ENCODE measurements around the gene NDRG2. TPM values are rescaled to one million over a fixed set of nuclear protein-coding genes. Genes with fewer than 3 reads are reported as not detected.

The NDRG2 gene
- 0.22 TPM in 1 of 2 replicates, not detected in the other for total RNA-seq

DNA sequence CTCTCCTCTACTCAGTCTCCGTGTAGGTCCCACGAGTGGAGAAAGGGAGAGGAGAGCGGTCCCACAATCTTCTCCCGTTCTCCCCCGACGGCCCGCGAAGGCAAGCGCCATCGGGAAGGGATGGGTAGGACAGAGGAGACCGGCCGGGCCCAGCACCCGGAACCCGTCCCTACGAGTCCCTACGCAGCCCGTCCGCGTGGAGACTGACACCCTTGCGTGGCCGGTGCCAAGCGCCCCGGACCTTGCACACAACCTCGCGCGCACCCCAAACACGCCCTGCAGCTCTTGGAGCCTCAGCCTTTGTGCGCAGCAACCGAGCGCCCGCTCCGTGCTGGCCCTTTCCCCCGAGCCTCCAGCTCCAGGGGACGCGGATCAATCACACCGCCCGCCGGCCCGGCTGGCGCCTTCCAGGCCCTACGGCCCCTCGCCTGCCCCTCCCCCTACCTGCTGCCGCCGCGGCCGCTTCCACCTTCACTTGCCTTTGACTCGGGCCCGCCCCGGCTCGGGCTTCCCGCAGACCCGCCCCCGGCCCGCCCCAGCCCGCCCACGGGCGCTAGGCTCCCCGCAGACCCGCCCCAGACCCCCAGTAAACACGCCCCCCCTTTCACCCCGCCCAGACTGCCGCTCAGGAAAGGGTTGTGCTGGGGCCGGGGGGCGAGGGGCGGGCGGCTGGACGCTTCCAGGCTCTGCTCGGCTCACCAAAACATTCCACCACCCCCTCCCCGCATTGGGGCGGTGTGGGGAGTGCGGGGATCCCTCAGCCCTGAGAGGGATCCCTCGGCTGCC lies at the start of gene NDRG2:
NDRG2 (minus strand) TSS at position 477 of the 786 bp plus-strand sequence. CDS start 1,746 bp downstream, outside the sequence.

GRCh38 chr14:21070083-21070609 lies 45.3 kb upstream of the NDRG2 start, which contains the start of gene ARHGEF40:
TSS of gene ARHGEF40 (plus strand) at chr14:21070304. CDS start at chr14:21070397, 93 bp downstream.

DNA sequence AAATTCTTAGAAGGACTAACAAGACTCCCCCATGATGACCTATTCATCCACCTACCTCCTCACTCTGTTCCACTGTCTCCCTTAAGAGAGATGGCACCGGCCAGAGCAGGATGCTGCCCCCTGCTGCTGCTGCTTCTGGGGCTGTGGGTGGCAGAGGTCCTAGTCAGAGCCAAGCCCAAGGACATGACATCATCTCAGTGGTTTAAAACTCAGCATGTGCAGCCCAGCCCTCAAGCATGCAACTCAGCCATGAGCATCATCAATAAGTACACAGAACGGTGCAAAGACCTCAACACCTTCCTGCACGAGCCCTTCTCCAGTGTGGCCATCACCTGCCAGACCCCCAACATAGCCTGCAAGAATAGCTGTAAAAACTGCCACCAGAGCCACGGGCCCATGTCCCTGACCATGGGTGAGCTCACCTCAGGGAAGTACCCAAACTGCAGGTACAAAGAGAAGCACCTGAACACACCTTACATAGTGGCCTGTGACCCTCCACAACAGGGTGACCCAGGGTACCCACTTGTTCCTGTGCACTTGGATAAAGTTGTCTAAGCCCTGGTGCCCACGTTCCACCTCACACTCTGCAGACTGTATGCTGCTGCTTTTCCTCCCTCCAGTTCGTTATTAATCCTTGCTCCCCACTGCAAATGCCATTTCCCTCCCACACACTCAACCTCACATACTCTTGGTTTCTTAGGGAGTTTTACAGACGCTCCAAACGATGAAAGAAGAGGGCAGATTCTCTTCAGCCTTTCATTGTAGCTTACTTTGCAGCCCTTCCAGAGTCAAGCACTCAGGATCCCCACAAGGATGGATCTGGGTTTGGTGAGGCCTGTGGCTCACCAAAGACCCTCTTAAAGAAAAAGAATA lies 33.2 kb upstream of the NDRG2 start, which contains the start of gene RNASE8:
RNASE8 (plus strand) TSS at position 20 of the 873 bp plus-strand sequence; CDS start at position 91, 71 bp downstream.

GRCh38 chr14:21041676-21042433 lies 17.0 kb upstream of the NDRG2 start, which contains the start of gene RNASE7:
TSS of gene RNASE7 (plus strand) at chr14:21042362. CDS start at chr14:21042993, 631 bp downstream.

DNA sequence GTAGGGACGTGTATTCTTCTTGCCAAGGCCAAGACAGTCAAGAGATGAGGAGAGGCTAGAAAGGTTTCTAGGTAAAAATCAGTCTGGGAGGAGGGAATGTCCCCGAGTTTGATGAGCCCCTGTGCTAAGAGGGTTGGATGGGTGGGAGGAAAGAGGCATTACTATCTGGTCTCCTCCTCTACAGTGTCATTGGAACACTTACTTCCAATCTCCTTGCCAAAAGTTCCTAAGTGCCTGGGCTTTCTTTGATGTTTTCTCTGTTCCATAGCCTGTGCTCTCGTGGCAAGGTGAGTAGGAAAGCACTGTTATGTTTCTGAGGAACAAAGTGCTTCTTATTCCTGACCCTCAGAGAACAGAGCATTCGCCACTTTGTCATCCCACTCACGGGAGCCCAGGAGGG lies 9.8 kb upstream of the NDRG2 start, which contains the start of gene RNASE13:
RNASE13 (minus strand) TSS at position 101 of the 400 bp plus-strand sequence. CDS start 519 bp downstream, outside the sequence.

DNA sequence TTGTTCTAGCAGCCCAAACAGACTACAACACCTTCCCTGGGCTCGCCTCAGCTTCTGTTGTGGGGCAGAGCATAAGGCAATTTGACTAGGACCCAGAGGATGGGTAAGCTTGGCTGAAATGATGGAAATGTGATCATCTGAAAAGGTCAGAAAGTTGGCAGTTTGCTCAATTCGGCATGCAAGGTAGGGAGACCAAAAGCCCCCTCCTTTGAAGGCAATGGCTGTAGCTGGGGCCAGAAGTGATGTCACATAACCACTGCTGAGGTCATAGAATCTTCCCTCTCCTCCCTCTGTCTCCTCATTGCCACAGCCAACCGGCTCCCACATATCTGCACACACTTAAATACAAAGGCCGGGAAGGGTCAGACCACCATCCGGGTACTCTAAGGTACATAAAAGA lies 5.1 kb upstream of the NDRG2 start, which contains the start of gene TPPP2:
TPPP2 (plus strand) TSS at position 301 of the 400 bp plus-strand sequence. CDS start 365 bp downstream, outside the sequence.

GRCh38 chr14:20998674-20999366 lies 26.0 kb downstream of the NDRG2 start, which contains the start of gene SLC39A2:
TSS of gene SLC39A2 (plus strand) at chr14:20999293. CDS start at chr14:20999447, 154 bp downstream.

GRCh38 chr14:20989787-20990600 lies 34.9 kb downstream of the NDRG2 start, which contains the start of gene METTL17:
TSS of gene METTL17 (plus strand) at chr14:20989980. CDS start at chr14:20990003, 23 bp downstream.

Other genes starting within 250 kb of the NDRG2 start
- gene RNASE6, start 243.8 kb downstream of the NDRG2 start, total RNA-seq, result 0.13 TPM in 1 of 2 replicates, not detected in the other
- gene RNASE1, start 222.2 kb downstream of the NDRG2 start, total RNA-seq, result 38.3 and 105 TPM in 2 replicates
- gene RNASE3, start 133.7 kb downstream of the NDRG2 start, total RNA-seq, result not detected in 2 replicates
- gene RNASE2, start 69.6 kb downstream of the NDRG2 start, total RNA-seq, result not detected in 2 replicates
- 38.3 and 50.9 TPM in 2 replicates for gene METTL17, start 35.1 kb downstream of the NDRG2 start, total RNA-seq
- not detected in 2 replicates for gene SLC39A2, start 25.8 kb downstream of the NDRG2 start, total RNA-seq
- not detected in 2 replicates for gene TPPP2, start 5.2 kb upstream of the NDRG2 start, total RNA-seq
- gene RNASE13, start 9.7 kb upstream of the NDRG2 start, total RNA-seq, result not detected in 2 replicates
- not detected in 2 replicates for gene RNASE7, start 17.3 kb upstream of the NDRG2 start, total RNA-seq
- gene RNASE8, start 32.8 kb upstream of the NDRG2 start, total RNA-seq, result not detected in 2 replicates
- gene ARHGEF40, start 45.2 kb upstream of the NDRG2 start, total RNA-seq, result 2.7 and 3.9 TPM in 2 replicates
- gene ZNF219, start 73.6 kb upstream of the NDRG2 start, total RNA-seq, result 5.2 and 7.2 TPM in 2 replicates
- gene TMEM253, start 76.0 kb upstream of the NDRG2 start, total RNA-seq, result not detected in 2 replicates
- gene OR5AU1, start 131.0 kb upstream of the NDRG2 start, total RNA-seq, result not detected in 2 replicates
- gene HNRNPC, start 244.4 kb upstream of the NDRG2 start, total RNA-seq, result 884 and 933 TPM in 2 replicates